OCI-LY3 (cell line): ENCODE results near the gene OR52E4.

Experiments
- CTCF ChIP-seq: fragments of 200-600, 300-600 bp; sonication (generic); IDR thresholded peaks from 2 replicates; pipeline ENCODE4 v1.5.1; 2014; ENCODE audit warnings: antibody characterized with exemption, low read length, low read depth
- EZH2phosphoT487 ChIP-seq: fragments of 200-600 bp; shearing (Covaris generic); IDR thresholded peaks from 2 replicates; pipeline ENCODE4 v1.6.1; 2018; ENCODE audit warnings: antibody characterized with exemption, mixed run types, low read depth

- TF ChIP-seq CTCF: no peak
- no peak for TF ChIP-seq EZH2phosphoT487
These were observed 14.6 kb upstream of the OR52E4 start for GRCh38 chr11:5865826-5866225.
